ENCODE results near the gene MAGEA1. TPM values are rescaled to one million over a fixed set of nuclear protein-coding genes. Genes with fewer than 3 reads are reported as not detected.

Gene MAGEA1
- total RNA-seq, 1 experiment from 2014 or later = not detected

- H2AFZ ChIP-seq (ENCODE audit: low read depth, low read length, poor library complexity, severe bottlenecking) = no peak overlapping the region
- H3K9ac ChIP-seq (ENCODE audit: low read length) = no peak overlapping the region
- POLR2A ChIA-PET = no interaction called here
- no peaks in the 10 kb centered on the region for H4K20me1 ChIP-seq (ENCODE audit: insufficient read depth)
- ATAC-seq (no peak), DNase-seq (ENCODE audit: low read depth, low spot score) (no peak)
- CTCF ChIA-PET = no interaction called here
- no peaks in the 10 kb centered on the region for H3K36me3 ChIP-seq (ENCODE audit: control insufficient read depth in 1 of 2, insufficient read depth in 2 of 2, low read length in 2 of 2)
- no peak for TF ChIP-seq SIN3A (IDR thresholded peaks at IDR 0.05; ENCODE audit: low read depth)
- TF ChIP-seq, protein P1, sequence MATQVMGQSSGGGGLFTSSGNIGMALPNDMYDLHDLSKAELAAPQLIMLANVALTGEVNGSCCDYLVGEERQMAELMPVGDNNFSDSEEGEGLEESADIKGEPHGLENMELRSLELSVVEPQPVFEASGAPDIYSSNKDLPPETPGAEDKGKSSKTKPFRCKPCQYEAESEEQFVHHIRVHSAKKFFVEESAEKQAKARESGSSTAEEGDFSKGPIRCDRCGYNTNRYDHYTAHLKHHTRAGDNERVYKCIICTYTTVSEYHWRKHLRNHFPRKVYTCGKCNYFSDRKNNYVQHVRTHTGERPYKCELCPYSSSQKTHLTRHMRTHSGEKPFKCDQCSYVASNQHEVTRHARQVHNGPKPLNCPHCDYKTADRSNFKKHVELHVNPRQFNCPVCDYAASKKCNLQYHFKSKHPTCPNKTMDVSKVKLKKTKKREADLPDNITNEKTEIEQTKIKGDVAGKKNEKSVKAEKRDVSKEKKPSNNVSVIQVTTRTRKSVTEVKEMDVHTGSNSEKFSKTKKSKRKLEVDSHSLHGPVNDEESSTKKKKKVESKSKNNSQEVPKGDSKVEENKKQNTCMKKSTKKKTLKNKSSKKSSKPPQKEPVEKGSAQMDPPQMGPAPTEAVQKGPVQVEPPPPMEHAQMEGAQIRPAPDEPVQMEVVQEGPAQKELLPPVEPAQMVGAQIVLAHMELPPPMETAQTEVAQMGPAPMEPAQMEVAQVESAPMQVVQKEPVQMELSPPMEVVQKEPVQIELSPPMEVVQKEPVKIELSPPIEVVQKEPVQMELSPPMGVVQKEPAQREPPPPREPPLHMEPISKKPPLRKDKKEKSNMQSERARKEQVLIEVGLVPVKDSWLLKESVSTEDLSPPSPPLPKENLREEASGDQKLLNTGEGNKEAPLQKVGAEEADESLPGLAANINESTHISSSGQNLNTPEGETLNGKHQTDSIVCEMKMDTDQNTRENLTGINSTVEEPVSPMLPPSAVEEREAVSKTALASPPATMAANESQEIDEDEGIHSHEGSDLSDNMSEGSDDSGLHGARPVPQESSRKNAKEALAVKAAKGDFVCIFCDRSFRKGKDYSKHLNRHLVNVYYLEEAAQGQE (IDR thresholded peaks at IDR 0.05; ENCODE audit: low read depth) = no peak
- TF ChIP-seq ZFX (IDR thresholded peaks at IDR 0.05) = no peak
- TF ChIP-seq ATF3 (IDR thresholded peaks at IDR 0.05) = no peak
- no peak for TF ChIP-seq SRF (IDR thresholded peaks at IDR 0.05; ENCODE audit: low read depth)
- TF ChIP-seq EGR1 (IDR thresholded peaks at IDR 0.05; ENCODE audit: low read depth) = no peak
- TF ChIP-seq RAD21 (IDR thresholded peaks at IDR 0.05; ENCODE audit: low read depth) = no peak
- no peak for TF ChIP-seq ZBTB33 (IDR thresholded peaks at IDR 0.05; ENCODE audit: extremely low read depth, insufficient replicate concordance, low read length)
- TF ChIP-seq ZNF274 (IDR thresholded peaks at IDR 0.05; ENCODE audit: low read depth, low read length) = no peak
- no peak for TF ChIP-seq MAX (IDR thresholded peaks at IDR 0.05)
- BruUV-seq (replicated peaks) = no TSS peak
- H3K9me3 ChIP-seq (ENCODE audit: control insufficient read depth in 1 of 2, insufficient read depth in 1 of 2, low read depth in 1 of 2, low read length in 2 of 2) = no peaks in the 10 kb centered on the region
- no peak overlapping the region for H3K27ac ChIP-seq (ENCODE audit: low read depth, low read length)
- intact Hi-C loops (cut with micrococcal nuclease) = no loop called here
- H3K4me3 ChIP-seq (replicated peaks in 1 of 2; ENCODE audit: low read depth in 1 of 2, low read length in 2 of 2) = no peak overlapping the region
- H3K27me3 ChIP-seq (ENCODE audit: insufficient read depth, low read length) = peaks cover 32% of the 10 kb centered on the region
- RAD21 ChIA-PET (ENCODE audit: low non-redundant PET in 1 of 2, low total read pairs in 2 of 2, uncharacterized antibody in 2 of 2, unreplicated experiment in 2 of 2) = no interaction called here
- no peaks in the 10 kb centered on the region for H3K9me2 ChIP-seq (ENCODE audit: insufficient read depth)
- H3K79me2 ChIP-seq (ENCODE audit: insufficient read depth, low read length) = no peaks in the 10 kb centered on the region
- H3K4me1 ChIP-seq (ENCODE audit: control insufficient read depth in 1 of 2, insufficient read depth in 2 of 2, low read length in 2 of 2) = no peaks in the 10 kb centered on the region
- no peak overlapping the region for H3K4me2 ChIP-seq (ENCODE audit: low read length)
Measured at GRCh38 chrX:153200462-153200861, 21.4 kb downstream of the MAGEA1 start.
